Liver (tissue), 3 donors: ENCODE measurements around the gene PLB1.

Experiments
- CTCF ChIP-seq: fragments of 150-350 bp; IDR thresholded peaks from 2 replicates; pipeline ENCODE4 v1.5.1; 2017; ENCODE audit warnings: improper control_type of control experiment, low read depth, low read length; ENCODE audit not compliant: missing input control
- HNF4G ChIP-seq: IDR thresholded peaks from 2 replicates; pipeline ENCODE4 v1.6.1; 2016; ENCODE audit warnings: antibody characterized with exemption
- RAD21 ChIP-seq, 2 donors: IDR thresholded peaks; 2 replicates each; pipeline ENCODE4 v1.6.1; 2016; ENCODE audit warnings: antibody characterized with exemption in 2 of 2, mild to moderate bottlenecking in 2 of 2
- SP1 ChIP-seq: IDR thresholded peaks from 2 replicates; pipeline ENCODE4 v1.6.1; 2018; ENCODE audit warnings: antibody characterized with exemption, mild to moderate bottlenecking
- ZBTB33 ChIP-seq: IDR thresholded peaks from 2 replicates; pipeline ENCODE4 v1.6.1; 2016; ENCODE audit warnings: antibody characterized with exemption
- TF ChIP-seq, protein P1 (sequence below): IDR thresholded peaks from 2 replicates; pipeline ENCODE4 v1.6.1; 2016; ENCODE audit warnings: antibody characterized with exemption, mild to moderate bottlenecking
- TF ChIP-seq, protein P2 (sequence below): IDR thresholded peaks from 2 replicates; pipeline ENCODE4 v1.6.1; 2016; ENCODE audit warnings: antibody characterized with exemption
- TF ChIP-seq, protein P3 (sequence below): IDR thresholded peaks from 2 replicates; pipeline ENCODE4 v1.6.1; 2016; ENCODE audit warnings: antibody characterized with exemption
- donor health status: healthy.
- donor health status: healthy.

DNA sequence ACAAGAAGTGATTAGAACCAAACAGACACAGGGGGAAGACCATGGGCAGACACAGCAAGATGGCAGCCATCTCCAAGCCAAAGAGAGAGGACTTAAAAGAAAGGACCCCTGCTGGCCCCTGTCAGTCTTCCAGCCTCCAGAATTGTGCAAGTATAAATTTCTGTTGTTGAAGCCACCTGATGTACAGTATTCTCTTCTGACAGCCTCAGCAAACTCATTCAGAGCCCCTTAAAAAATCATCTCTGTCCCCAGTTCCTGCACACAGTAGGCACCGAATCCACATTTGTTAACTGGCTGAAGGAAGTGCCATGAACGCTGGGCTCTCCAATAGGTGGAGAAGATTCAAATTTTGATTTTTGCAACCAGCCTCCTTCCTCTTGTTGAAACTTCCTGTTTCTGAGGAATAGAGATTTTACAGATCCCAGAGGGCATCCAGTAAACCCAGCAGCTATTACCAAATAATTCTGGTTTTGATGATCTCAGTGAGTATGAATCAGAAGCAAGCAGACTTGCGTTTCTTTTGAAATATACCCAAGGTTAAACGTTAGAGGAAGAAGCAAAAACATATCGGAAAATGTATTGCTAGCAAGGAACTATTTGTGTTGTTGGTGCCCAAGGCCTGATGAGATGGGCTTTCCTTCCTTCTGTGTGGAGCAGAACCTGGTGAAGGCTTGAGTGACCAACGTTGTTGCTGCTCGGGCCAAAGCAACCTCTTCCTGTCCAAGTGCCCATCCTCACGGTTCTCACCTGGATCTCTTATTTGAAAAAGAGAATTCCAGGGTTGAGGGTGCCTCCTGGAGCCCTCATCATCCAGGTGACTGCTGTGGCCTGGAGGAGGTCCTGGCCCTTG is 47.7 kb upstream of the PLB1 start:
- TF ChIP-seq CTCF, result no peak
- no peak for TF ChIP-seq HNF4G
- no peak for TF ChIP-seq SP1
- TF ChIP-seq RAD21 (IDR thresholded peaks at IDR 0.05), result no peak
- TF ChIP-seq, protein P1, sequence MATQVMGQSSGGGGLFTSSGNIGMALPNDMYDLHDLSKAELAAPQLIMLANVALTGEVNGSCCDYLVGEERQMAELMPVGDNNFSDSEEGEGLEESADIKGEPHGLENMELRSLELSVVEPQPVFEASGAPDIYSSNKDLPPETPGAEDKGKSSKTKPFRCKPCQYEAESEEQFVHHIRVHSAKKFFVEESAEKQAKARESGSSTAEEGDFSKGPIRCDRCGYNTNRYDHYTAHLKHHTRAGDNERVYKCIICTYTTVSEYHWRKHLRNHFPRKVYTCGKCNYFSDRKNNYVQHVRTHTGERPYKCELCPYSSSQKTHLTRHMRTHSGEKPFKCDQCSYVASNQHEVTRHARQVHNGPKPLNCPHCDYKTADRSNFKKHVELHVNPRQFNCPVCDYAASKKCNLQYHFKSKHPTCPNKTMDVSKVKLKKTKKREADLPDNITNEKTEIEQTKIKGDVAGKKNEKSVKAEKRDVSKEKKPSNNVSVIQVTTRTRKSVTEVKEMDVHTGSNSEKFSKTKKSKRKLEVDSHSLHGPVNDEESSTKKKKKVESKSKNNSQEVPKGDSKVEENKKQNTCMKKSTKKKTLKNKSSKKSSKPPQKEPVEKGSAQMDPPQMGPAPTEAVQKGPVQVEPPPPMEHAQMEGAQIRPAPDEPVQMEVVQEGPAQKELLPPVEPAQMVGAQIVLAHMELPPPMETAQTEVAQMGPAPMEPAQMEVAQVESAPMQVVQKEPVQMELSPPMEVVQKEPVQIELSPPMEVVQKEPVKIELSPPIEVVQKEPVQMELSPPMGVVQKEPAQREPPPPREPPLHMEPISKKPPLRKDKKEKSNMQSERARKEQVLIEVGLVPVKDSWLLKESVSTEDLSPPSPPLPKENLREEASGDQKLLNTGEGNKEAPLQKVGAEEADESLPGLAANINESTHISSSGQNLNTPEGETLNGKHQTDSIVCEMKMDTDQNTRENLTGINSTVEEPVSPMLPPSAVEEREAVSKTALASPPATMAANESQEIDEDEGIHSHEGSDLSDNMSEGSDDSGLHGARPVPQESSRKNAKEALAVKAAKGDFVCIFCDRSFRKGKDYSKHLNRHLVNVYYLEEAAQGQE, result no peak
- TF ChIP-seq ZBTB33, result no peak
- TF ChIP-seq, protein P2, sequence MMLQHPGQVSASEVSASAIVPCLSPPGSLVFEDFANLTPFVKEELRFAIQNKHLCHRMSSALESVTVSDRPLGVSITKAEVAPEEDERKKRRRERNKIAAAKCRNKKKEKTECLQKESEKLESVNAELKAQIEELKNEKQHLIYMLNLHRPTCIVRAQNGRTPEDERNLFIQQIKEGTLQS, result no peak
- TF ChIP-seq, protein P3, sequence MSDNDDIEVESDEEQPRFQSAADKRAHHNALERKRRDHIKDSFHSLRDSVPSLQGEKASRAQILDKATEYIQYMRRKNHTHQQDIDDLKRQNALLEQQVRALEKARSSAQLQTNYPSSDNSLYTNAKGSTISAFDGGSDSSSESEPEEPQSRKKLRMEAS, result no peak
